Epidermal melanocyte (primary cell): ENCODE results near the gene MYADML2.

Experiments
- DNase-seq: peaks from one replicate; pipeline ENCODE4 v3.0.0; 2011; ENCODE audit warnings: low spot score; ENCODE audit not compliant: insufficient read length

MYADML2 gene

GRCh38 chr17:81912441-81913309, 34.4 kb downstream of the MYADML2 start:
- DNase-seq: no peak

GRCh38 chr17:81911969-81912368, 35.1 kb downstream of the MYADML2 start:
- DNase-seq: no peak

DNA sequence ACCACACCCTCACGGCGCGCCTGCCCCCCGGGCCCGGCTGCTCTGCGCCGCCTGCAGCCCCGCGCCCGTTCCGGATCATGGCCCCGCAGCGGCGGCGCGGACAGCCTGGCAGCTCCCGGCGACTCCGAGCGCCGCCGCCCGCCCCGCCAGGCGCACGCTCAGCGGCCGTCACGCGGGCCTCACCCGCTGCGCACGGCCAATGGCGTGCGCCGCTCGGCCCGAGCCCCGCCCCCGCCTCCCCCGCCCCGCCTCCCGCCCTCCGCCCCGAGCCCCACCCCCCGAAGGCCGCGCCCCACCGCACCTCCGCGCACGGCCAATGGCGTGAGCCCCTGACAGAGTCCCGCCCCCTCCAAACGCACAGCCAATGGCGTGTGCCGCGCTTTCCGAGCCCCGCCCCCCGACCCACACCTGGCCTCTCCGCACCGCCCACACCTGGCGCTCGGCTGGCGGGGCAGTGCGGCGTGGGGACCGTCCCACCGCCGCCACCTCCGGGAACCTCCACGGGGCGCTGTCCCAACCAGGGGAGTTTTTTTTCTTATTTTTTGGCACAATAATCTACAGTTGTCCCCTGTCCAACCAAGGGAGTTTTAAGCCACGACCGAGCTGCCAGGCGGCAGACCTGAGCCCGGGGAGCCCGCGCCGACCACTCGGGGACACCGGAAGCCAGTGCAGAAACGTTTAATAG, 35.6 kb downstream of the MYADML2 start, which contains the start of gene PCYT2:
PCYT2 (minus strand) TSS at position 123 of the 685 bp plus-strand sequence; CDS start at position 79, 44 bp downstream.
- peak; percentile 100 for DNase-seq

GRCh38 chr17:81910840-81911276, 36.2 kb downstream of the MYADML2 start:
- DNase-seq: no peak

- DNase-seq: no peak
Measured at GRCh38 chr17:81909966-81910839, 36.8 kb downstream of the MYADML2 start.

DNA sequence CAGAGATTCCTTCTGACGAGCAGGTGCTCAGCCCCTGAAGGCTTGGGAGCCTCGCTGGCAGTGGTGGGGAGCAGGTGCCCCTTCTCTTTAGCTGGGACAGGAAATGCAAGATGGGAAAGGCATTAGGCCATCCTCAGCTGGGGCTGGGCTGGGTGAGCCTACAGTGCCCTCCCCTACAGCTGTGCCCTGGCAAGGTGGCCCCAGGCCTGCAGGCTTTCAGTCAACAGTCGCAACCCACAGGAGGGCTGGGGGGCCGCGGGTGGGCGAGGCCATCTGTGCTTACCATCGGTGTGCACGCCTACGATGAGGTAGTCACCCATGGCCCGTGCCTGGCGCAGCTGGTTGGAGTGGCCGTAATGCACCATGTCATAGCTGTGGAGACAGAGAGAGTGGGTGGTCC, 37.8 kb downstream of the MYADML2 start:
- no peak for DNase-seq

GRCh38 chr17:81908793-81909192, 38.2 kb downstream of the MYADML2 start:
- DNase-seq: no peak

DNA sequence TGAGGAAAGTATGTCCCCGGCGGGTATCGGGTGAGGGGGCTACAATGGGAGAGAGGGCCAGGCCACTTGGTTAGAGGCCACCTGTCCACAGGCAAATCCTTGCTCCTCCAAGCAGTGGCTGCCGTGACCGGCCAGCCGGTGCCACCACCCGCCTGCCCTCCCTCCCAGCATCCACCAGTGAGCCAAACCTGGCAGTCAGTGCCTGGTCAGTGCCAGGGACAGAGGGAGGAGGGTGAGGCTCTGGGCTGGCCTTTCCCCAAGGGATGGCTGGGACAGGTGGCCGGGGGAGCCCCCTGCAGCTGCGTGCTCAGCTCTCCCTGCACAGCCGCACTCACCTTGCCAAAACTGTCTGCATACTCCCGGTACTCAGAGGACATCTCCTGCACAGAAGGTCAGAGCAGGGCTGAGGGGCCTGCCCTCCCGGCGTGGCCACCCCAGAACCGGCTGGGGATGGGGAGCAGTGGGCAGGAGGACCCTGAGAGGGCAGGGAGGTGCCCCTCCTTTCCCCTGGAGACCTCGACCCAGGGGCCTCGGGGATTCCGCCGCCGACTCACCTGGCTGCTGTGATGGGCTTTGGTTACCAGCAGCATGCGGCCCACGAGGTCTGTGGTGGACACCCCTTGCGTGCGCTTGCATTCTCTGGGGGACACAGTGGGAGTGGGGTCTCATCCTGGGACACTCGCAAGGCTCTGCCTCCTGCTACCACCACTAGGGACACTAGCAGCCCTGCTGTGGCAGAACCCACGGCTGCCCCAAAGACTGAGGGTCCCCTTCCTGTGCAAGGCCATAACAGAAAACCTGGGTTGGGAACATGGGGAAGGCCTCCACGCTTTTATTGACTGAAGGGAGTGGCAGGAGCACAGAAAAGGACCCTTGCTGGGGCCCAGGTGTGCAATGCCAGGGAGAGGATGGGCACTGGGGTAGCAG, 39.6 kb downstream of the MYADML2 start:
- no peak for DNase-seq

DNA sequence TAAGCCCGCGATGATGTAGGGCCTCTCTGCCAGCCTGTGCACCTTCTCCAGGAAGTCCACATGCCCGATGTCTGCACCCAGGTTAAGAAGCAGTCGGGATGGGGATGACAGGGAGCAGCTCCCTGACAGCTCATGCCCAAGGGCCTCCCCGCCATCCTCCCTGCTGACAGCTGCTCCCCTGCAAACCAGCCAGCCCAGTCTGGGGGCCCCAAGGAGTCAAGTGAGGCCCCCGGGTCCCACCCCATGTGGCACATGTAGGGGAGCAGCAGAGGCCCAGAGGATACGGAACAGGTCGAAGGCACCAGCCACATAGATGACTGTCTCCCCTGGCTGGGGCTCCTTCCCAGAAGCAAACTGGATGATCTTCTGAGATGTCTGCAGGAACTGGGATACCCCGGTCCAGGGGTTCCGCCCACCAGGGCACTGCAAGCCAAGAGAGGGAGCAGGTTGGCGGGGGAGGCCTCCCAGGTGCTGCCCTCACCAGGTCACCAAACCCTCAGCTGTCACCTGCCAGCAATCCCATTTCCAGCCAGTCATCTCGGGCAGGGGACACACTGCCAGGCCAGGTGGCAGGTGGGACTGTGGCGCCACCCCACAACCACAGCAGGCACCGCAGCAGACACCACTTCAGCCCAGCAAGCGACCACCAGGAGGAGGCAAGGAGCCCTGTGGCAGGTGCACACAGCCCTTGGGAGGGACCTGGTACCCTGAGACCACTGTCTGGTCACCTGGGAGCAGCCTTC, 40.4 kb downstream of the MYADML2 start:
- DNase-seq: no peak

DNA sequence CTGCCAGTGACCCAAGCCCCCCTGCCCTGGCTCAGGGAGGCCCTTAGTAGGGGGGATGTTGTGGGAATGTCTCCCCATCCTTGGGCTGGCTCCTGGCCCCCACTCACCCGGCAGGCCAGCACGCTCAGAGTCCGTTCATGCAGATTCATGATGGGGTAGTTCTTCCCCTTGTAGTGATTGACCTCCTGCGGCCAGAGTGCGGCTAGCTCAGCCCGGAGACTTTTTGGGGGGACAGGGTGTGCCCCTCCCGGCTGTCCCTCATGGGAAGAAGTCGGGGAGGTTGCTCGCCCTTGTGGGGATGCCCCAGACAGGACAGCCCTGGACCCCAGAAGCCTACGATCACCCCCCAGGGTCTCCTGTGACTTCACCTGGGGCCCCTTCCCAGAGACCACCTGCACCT, 41.0 kb downstream of the MYADML2 start:
- no peak for DNase-seq

- no peak for DNase-seq
Measured at GRCh38 chr17:81905424-81905875, 41.6 kb downstream of the MYADML2 start.

DNA sequence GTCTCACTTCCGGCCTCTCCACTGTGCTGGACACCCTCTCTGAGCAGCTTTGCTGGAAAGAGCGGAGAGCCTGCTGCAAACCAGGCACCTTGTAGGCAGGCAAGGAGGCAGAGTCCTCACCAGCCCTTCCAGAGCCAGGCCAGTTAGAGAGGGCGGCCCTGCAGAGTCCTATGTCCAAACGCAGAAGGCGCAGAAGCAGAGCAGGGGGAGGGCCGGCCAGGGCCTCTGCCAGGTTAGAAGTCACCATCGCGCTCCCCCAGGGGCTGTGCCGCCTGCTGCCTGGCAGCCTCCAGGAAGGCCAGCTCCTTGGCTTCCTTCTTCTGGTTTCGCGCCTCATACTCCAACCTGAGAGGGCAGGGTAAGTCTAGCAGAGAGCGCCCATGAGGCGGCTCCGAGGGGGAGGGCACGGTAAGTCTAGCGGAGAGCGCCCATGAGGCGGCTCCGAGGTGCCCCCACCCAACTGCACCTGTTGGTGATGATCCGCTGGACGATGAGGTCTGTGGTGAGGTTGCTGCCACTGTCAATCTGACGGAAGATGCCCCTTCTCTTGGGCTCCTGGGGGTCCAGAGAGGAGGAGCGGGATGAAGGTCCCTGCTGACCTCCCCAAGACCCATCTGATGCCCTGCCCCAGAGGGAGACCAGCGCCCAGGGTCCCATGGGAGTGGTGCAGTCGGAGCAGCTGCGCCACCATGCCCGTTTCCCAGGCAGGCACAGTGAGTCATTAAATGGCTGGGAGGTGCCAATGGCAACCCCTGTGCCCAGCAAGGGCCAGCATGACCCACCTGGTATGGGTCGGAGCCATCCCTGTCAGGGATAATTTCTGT, 42.2 kb downstream of the MYADML2 start:
- DNase-seq: no peak

GRCh38 chr17:81903896-81904599, 43.0 kb downstream of the MYADML2 start:
- no peak for DNase-seq

DNA sequence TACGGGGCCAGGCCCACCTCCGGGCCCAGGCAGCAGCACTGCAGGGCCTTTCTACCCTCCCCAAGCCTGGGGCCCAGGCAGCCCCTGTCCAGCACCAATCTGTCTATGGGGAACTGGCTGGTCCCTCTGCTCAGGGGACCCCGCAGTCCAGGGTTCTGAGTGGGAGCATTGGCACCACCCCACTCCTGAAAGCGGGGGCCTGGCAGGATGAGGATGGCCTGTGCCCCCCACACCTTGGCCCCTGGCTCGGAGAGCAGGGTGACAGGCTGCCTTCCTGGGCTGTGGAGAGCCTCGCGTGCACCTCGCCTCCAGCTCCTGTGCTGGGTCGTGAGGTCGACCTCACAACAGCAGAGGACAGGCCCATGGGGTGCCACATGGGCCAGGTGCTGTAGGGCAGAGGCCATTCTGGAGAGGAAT, 43.6 kb downstream of the MYADML2 start:
- DNase-seq: no peak

GRCh38 chr17:81902653-81903414, 44.2 kb downstream of the MYADML2 start:
- DNase-seq: no peak

DNA sequence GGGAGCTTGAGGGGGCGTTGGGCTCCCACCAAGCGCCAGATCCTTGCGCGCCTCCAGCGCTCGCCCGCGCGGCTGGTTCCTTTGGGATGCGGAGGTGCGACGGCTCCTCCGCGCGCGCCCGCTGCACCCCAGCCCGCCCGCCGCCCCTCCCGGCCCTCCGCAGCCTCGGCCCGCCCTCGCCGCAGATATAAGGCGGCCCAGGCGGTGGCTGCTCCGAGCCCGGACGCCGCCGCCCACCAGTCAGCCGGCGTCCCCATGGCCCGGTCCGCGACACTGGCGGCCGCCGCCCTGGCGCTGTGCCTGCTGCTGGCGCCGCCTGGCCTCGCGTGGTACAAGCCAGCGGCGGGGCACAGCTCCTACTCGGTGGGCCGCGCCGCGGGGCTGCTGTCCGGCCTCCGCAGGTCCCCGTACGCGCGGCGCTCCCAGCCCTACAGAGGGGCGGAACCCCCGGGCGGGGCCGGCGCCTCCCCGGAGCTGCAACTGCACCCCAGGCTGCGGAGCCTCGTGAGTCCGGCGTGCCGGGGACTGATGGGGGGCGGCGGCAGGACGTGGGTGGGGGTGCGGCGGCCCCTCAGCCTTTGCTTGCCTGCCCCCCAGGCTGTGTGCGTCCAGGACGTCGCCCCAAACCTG, 44.9 kb downstream of the MYADML2 start, which contains the start of gene NPB:
NPB (plus strand) TSS at position 216 of the 630 bp plus-strand sequence; CDS start at position 256, 40 bp downstream.
- DNase-seq: no peak
